Loucy (cell line): ENCODE measurements around the gene RBM18.

Experiments used
- H2AFZ ChIP-seq: fragments of 200-600 bp; sonication (generic); 2 replicates; pipeline ENCODE4 v1.6.0; 2016; ENCODE audit warnings: antibody characterized with exemption, mild to moderate bottlenecking, low read length, moderate library complexity
- H3F3A ChIP-seq: fragments of 200-600 bp; 2 replicates; pipeline ENCODE4 v1.6.0; 2016; ENCODE audit warnings: antibody characterized with exemption, low read depth, mild to moderate bottlenecking
- H3K27me3 ChIP-seq: fragments of 200-600 bp; sonication (generic); 2 replicates; pipeline ENCODE4 v1.6.1; 2014; ENCODE audit warnings: low read length, mild to moderate bottlenecking; ENCODE audit not compliant: insufficient read depth, poor library complexity, severe bottlenecking
- H3K36me3 ChIP-seq: fragments of 200-600 bp; sonication (generic); 2 replicates; pipeline ENCODE4 v1.6.1; 2016; ENCODE audit warnings: low read length; ENCODE audit not compliant: insufficient read depth
- H3K4me1 ChIP-seq: fragments of 200-600 bp; sonication (generic); 2 replicates; pipeline ENCODE4 v1.5.1; 2014; ENCODE audit warnings: low read length, mild to moderate bottlenecking; ENCODE audit not compliant: insufficient read depth, poor library complexity, severe bottlenecking
- H3K4me2 ChIP-seq: fragments of 200-600 bp; sonication (generic); 2 replicates; pipeline ENCODE4 v1.6.0; 2014; ENCODE audit warnings: antibody characterized with exemption, low read length, low read depth, mild to moderate bottlenecking; ENCODE audit not compliant: poor library complexity, severe bottlenecking
- H3K4me3 ChIP-seq: fragments of 200-600 bp; sonication (generic); 2 replicates; pipeline ENCODE4 v1.5.1; 2014; ENCODE audit warnings: low read length, mild to moderate bottlenecking, mixed read lengths; ENCODE audit not compliant: poor library complexity, severe bottlenecking
- H3K79me2 ChIP-seq: fragments of 200-600 bp; sonication (generic); 2 replicates; pipeline ENCODE4 v1.6.1; 2014; ENCODE audit warnings: low read length; ENCODE audit not compliant: insufficient read depth
- H3K9ac ChIP-seq: fragments of 200-600 bp; sonication (generic); 2 replicates; pipeline ENCODE4 v1.6.0; 2014; ENCODE audit warnings: mild to moderate bottlenecking, low read depth, low read length, moderate library complexity; ENCODE audit not compliant: poor library complexity, severe bottlenecking
- H3K9me2 ChIP-seq: fragments of 200-600 bp; sonication (generic); replicated peaks from 2 replicates; pipeline ENCODE4 v1.6.1; 2016; ENCODE audit warnings: low read depth, low read length, mixed read lengths
- H3K9me3 ChIP-seq: fragments of 200-600 bp; sonication (generic); 2 replicates; pipeline ENCODE4 v1.6.1; 2014; ENCODE audit warnings: mild to moderate bottlenecking, antibody characterized with exemption, low read length, low read depth; ENCODE audit not compliant: insufficient read depth
- H4K20me1 ChIP-seq: fragments of 200-600 bp; sonication (generic); 2 replicates; pipeline ENCODE4 v1.6.0; 2014; ENCODE audit warnings: antibody characterized with exemption, low read length, mild to moderate bottlenecking; ENCODE audit not compliant: insufficient read depth, poor library complexity, severe bottlenecking
- EZH2phosphoT487 ChIP-seq: fragments of 200-600 bp; IDR thresholded peaks from 2 replicates; pipeline ENCODE4 v1.6.1; 2018; ENCODE audit warnings: antibody characterized with exemption, mild to moderate bottlenecking, moderate library complexity, borderline replicate concordance
- TF ChIP-seq, protein P1 (sequence below): fragments of 200-600 bp; sonication (generic); conservative IDR thresholded peaks from 2 replicates; pipeline ENCODE4 v1.5.1; 2014; ENCODE audit warnings: mild to moderate bottlenecking, antibody characterized with exemption, low read length

RBM18 gene

DNA sequence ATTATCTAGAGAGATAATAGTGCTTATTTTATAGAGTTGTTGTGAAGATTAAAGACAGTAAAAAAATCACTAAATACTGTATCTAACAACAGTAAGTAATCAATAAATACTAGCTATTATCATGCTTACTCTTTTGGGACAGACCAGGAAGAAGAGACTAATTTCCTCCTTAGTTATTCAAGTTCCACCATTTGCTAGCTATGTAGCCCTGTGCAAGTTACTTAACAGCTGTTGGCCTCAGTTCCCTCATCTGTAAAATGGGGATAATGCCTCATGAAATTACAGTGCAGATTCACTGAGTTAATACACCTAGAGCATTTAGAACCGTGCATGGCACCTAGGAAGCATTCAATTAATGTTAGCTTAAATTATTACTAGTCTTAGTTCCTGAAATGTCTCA lies 2.6 kb downstream of the RBM18 start:
- H3K27me3 ChIP-seq, result no peaks in the 10 kb centered on the region
- TF ChIP-seq, protein P1, sequence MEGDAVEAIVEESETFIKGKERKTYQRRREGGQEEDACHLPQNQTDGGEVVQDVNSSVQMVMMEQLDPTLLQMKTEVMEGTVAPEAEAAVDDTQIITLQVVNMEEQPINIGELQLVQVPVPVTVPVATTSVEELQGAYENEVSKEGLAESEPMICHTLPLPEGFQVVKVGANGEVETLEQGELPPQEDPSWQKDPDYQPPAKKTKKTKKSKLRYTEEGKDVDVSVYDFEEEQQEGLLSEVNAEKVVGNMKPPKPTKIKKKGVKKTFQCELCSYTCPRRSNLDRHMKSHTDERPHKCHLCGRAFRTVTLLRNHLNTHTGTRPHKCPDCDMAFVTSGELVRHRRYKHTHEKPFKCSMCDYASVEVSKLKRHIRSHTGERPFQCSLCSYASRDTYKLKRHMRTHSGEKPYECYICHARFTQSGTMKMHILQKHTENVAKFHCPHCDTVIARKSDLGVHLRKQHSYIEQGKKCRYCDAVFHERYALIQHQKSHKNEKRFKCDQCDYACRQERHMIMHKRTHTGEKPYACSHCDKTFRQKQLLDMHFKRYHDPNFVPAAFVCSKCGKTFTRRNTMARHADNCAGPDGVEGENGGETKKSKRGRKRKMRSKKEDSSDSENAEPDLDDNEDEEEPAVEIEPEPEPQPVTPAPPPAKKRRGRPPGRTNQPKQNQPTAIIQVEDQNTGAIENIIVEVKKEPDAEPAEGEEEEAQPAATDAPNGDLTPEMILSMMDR, result no peak
- TF ChIP-seq EZH2phosphoT487, result no peak
- peak overlapping the region; percentile 92 for H3K9ac ChIP-seq
- H2AFZ ChIP-seq, result no peak overlapping the region
- H3K36me3 ChIP-seq, result peaks cover 22% of the 10 kb centered on the region; the same call in 1 of the 2 replicates
- H3K9me2 ChIP-seq, result no peaks in the 10 kb centered on the region
- H3K4me2 ChIP-seq, result peak overlapping the region; percentile 79
- H3K9me3 ChIP-seq, result no peaks in the 10 kb centered on the region
- peak overlapping the region; percentile 86 for H3K4me3 ChIP-seq
- H4K20me1 ChIP-seq, result peaks cover 28% of the 10 kb centered on the region
- H3K4me1 ChIP-seq, result peaks cover 49% of the 10 kb centered on the region
- H3K79me2 ChIP-seq, result peaks cover 75% of the 10 kb centered on the region
- no peaks in the 10 kb centered on the region for H3F3A ChIP-seq

DNA sequence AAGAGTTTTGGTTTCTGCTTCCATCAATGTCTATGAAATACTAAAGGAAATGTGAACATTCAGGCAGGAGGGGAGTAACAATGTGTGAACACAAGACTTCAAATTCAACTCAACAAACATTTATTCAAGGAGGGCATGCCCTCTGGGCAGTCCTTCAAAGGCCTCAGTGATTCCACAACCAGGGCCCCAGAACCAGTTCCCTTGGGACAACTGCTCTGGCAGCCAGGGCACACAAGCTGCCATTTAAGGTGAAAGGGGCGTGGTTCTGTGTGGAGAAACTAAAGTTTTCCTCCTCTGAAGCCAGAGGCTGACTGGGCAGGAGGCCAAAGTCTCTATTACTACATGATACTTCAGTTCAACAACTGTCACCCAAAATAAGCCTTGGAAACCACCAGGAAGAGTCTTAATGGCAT lies 3.2 kb downstream of the RBM18 start:
- peaks cover 28% of the 10 kb centered on the region for H4K20me1 ChIP-seq
- H3K9me3 ChIP-seq, result no peaks in the 10 kb centered on the region
- H3F3A ChIP-seq, result no peaks in the 10 kb centered on the region
- H3K4me1 ChIP-seq, result peaks cover 49% of the 10 kb centered on the region
- H2AFZ ChIP-seq, result no peak overlapping the region
- H3K36me3 ChIP-seq, result peaks cover 22% of the 10 kb centered on the region; the same call in 1 of the 2 replicates
- peaks cover 79% of the 10 kb centered on the region for H3K79me2 ChIP-seq
- H3K27me3 ChIP-seq, result no peaks in the 10 kb centered on the region
- H3K9me2 ChIP-seq, result no peaks in the 10 kb centered on the region
- peak overlapping the region; percentile 29 for H3K9ac ChIP-seq
- peak overlapping the region; percentile 86 for H3K4me3 ChIP-seq
- TF ChIP-seq EZH2phosphoT487, result no peak
- TF ChIP-seq, protein P1, result no peak
- peak overlapping the region; percentile 79 for H3K4me2 ChIP-seq

DNA sequence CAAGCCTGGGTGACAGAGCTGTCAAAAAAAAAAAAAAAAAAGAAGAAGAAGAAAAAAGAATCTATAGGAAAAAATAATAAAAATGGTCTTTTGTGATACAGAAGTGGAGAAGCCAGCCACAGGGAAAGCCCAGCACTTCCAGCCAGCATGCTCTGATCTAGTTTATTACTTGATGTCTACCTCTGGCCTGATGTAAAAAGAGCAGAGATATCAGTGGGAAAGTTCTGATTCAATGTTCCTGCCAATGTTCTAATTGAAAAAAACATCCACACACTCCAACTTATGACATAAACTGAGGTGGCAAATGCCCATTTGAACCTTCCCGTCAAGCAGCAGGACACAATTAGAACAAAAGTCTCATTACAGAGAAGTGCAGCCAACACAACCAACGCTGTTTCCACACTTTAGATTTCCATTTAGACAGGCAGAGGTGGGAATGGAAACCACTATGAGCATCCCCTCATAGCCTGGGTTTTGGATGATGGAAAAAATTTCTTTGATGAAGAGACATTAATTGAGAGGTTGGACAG lies 5.7 kb downstream of the RBM18 start:
- no peaks in the 10 kb centered on the region for H3K27me3 ChIP-seq
- peaks cover 27% of the 10 kb centered on the region for H4K20me1 ChIP-seq
- H3K9me3 ChIP-seq, result no peaks in the 10 kb centered on the region
- H3K79me2 ChIP-seq, result peaks cover 66% of the 10 kb centered on the region
- no peak for TF ChIP-seq EZH2phosphoT487
- TF ChIP-seq, protein P1, result no peak
- H3F3A ChIP-seq, result no peaks in the 10 kb centered on the region
- no peak overlapping the region for H2AFZ ChIP-seq
- H3K4me1 ChIP-seq, result peaks cover 37% of the 10 kb centered on the region
- no peak overlapping the region for H3K4me3 ChIP-seq
- peak overlapping the region; percentile 20 for H3K4me2 ChIP-seq
- no peak overlapping the region for H3K9ac ChIP-seq
- peaks cover 22% of the 10 kb centered on the region; the same call in 1 of the 2 replicates for H3K36me3 ChIP-seq
- H3K9me2 ChIP-seq, result no peaks in the 10 kb centered on the region
